ENCODE results near the gene VPS35.

VPS35 gene

GRCh38 chr16:46614006-46614405 is 75.0 kb downstream of the VPS35 start:
- Mint-ChIP-seq H3K27me3 (no peaks in the 10 kb centered on the region), H3K4me3 (no peak overlapping the region), H3K36me3 (ENCODE audit: insufficient read depth) (peaks cover 2% of the 10 kb centered on the region), H3K9me3 (no peaks in the 10 kb centered on the region), H3K4me1 (no peaks in the 10 kb centered on the region), H3K27ac (ENCODE audit: low read depth) (no peak overlapping the region)
- ATAC-seq (replicated peaks; ENCODE audit: extremely low read depth, poor library complexity, severe bottlenecking) (no peak), DNase-seq (ENCODE audit: low spot score in 2 of 2) (no peak)

- no peaks in the 10 kb centered on the region for H3K4me1 Mint-ChIP-seq
- H3K4me3 Mint-ChIP-seq, result no peak overlapping the region
- DNase-seq (ENCODE audit: low spot score in 2 of 2) (no peak), ATAC-seq (replicated peaks; ENCODE audit: extremely low read depth, poor library complexity, severe bottlenecking) (no peak)
- H3K27me3 Mint-ChIP-seq, result no peaks in the 10 kb centered on the region
- H3K9me3 Mint-ChIP-seq, result no peaks in the 10 kb centered on the region
- peaks cover 2% of the 10 kb centered on the region for H3K36me3 Mint-ChIP-seq (ENCODE audit: insufficient read depth)
- no peak overlapping the region for H3K27ac Mint-ChIP-seq (ENCODE audit: low read depth)
Measured at GRCh38 chr16:46613352-46613751, 75.6 kb downstream of the VPS35 start.

- H3K4me3 Mint-ChIP-seq, result no peak overlapping the region
- DNase-seq (ENCODE audit: low spot score in 2 of 2), result no peak
- no peaks in the 10 kb centered on the region for H3K4me1 Mint-ChIP-seq
- H3K36me3 Mint-ChIP-seq (ENCODE audit: insufficient read depth), result peaks cover 2% of the 10 kb centered on the region
- peak; percentile 24 for ATAC-seq (replicated peaks; ENCODE audit: extremely low read depth, poor library complexity, severe bottlenecking)
- no peaks in the 10 kb centered on the region for H3K27me3 Mint-ChIP-seq
- H3K9me3 Mint-ChIP-seq, result no peaks in the 10 kb centered on the region
- H3K27ac Mint-ChIP-seq (ENCODE audit: low read depth), result no peak overlapping the region
Measured at GRCh38 chr16:46612121-46612520, 76.9 kb downstream of the VPS35 start.

GRCh38 chr16:46607529-46607928 is 81.4 kb downstream of the VPS35 start:
- DNase-seq (ENCODE audit: low spot score in 2 of 2), result no peak
- Mint-ChIP-seq H3K4me3 (no peak overlapping the region), H3K27ac (ENCODE audit: low read depth) (no peak overlapping the region), H3K9me3 (no peaks in the 10 kb centered on the region), H3K36me3 (ENCODE audit: insufficient read depth) (no peaks in the 10 kb centered on the region), H3K27me3 (no peaks in the 10 kb centered on the region), H3K4me1 (no peaks in the 10 kb centered on the region)
- ATAC-seq (replicated peaks; ENCODE audit: extremely low read depth, poor library complexity, severe bottlenecking), result no peak

- H3K9me3 Mint-ChIP-seq, result no peaks in the 10 kb centered on the region
- H3K36me3 Mint-ChIP-seq (ENCODE audit: insufficient read depth), result no peaks in the 10 kb centered on the region
- no peaks in the 10 kb centered on the region for H3K4me1 Mint-ChIP-seq
- no peak overlapping the region for H3K4me3 Mint-ChIP-seq
- DNase-seq (ENCODE audit: low spot score in 2 of 2), result no peak
- no peak overlapping the region for H3K27ac Mint-ChIP-seq (ENCODE audit: low read depth)
- no peaks in the 10 kb centered on the region for H3K27me3 Mint-ChIP-seq
- ATAC-seq (replicated peaks; ENCODE audit: extremely low read depth, poor library complexity, severe bottlenecking), result no peak
Measured at GRCh38 chr16:46606231-46606630, 82.7 kb downstream of the VPS35 start.
